GM12892 (cell line): ENCODE data around the gene ENHO.

Experiments
- POLR2A ChIP-seq: IDR thresholded peaks from 2 replicates; pipeline ENCODE4 v1.6.1; 2011; ENCODE audit warnings: low read depth, low read length, control low read depth
- POLR2AphosphoS5 ChIP-seq: IDR thresholded peaks from 2 replicates; pipeline ENCODE4 v1.6.1; 2011; ENCODE audit warnings: low read depth, low read length, control low read depth
- TAF1 ChIP-seq: IDR thresholded peaks from 2 replicates; pipeline ENCODE4 v1.6.1; 2011; ENCODE audit warnings: low read depth, mild to moderate bottlenecking, control low read depth, low read length, borderline replicate concordance

DNA sequence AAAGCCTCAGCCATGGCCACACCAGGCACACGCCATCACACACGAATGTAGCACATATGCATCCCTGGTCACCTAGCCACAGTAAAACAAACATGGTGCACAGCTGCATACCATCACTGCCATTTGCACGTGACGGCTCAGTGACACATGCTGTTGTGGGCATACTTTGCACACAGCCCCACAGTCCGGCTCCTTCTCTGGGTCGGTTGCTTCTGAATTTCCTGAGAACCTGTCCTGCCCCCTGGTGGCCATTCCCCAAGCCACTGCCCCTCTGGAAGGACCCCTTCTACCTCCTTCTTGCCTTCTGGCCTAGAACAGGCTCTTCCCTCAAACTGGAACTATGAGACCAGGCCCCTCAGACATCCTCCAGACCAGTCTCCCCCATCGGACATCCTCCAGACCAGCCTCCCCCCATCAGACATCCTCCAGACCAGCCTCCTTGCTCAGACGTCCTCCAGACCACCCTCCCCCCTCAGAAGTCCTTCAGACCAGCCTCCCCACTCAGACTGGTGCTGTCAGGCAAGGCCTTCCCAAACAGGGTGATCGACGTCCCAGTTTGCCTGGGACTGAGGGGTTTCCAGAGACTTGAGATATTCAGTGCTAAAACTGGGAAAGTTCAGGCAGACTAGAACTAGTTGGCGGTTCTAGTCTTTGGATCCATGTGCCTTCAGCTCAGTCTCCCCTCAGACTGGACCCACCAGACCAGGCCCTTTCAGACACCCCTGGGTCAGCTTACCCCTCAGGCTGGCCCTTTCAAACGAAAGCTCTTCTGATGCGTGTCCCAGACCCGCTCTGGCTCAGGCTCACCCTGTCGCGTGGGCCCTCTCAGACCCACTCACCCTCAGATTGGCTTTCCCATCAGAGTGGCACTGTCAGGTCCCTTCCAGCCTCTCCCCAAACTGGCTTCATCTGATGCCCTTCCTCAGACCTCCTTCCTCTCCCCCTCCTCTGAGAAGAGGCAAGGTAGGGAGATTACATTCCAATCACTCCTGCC lies 24.3 kb upstream of the ENHO start:
- TF ChIP-seq POLR2A (no peak), TAF1 (no peak), POLR2AphosphoS5 (no peak)
